HG02798 (cell line): Measurements from ENCODE around the gene TTYH2.

Experiments used
- ATAC-seq: cut with Tn5 transposase; IDR thresholded peaks from one replicate; pipeline ENCODE4 v1.9.1; 2021; ENCODE audit warnings: mild to moderate bottlenecking; ENCODE audit not compliant: unreplicated experiment, poor library complexity

TTYH2 gene

DNA sequence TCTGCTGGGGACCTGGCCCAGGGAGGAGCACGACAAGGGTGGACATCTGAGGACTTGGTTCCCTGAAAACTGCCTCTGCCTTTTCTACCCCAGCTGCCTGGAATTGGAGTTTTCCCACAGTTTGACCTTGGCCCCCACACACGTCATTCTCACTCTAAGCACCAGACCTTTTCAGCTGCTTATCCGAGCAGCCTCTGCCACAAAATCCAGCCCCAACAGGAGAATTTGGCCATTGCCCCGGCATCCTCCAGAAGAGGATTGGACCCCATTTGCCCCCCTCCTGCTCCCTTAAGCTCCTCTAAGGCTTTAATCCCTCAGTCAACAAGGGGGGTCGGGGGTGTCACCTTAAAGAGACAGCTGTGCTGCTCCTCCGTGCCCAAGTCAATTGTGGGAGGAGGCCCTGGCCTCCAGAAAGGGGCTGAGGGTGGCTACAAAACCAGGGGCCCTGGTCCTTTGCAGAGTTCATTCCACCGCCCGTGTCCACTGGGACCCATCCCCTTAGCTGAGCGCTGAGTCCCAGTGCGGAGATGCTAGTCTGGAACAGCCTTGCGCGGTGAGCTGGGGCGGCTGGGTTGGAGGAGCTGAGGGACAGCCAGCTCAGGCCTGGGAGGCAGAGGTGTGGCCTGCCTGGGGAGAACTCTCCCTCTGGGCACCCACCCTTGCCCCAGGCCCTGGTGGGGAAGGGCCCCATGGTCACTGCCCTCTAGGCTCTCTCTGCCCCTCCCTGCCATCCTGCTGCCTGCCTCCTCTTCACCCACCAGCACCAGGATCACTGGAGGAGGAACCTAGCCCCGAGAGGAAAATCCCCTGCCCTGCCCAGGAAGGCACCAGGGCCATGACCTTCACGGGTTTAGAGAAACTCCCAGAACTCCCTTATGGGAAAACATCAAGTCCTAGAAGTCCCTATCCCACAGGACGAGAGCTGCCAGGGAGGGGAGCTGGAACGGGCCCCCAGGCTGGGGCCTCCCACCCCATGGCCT is 18.8 kb downstream of the TTYH2 start:
- ATAC-seq: no peak

DNA sequence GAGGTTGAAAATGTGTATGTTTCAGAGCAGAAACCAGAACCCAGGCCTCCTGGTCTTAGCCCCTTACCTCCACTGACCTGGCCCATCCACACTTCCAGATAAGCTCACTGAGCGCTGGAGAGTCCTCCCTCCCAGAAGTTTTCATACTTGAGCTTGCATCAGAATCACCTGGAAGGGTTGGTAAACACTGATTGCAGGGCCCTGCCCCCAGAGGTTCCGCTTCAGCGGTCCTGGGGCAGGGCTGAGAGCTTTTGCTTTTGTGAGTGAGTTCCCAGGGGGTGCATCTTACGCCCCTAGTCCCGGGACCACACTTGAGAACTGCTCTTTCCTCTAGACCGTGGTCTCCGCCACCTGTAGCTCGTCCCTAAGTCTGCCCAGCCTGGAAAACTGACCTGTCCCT is 20.6 kb downstream of the TTYH2 start:
- no peak for ATAC-seq

DNA sequence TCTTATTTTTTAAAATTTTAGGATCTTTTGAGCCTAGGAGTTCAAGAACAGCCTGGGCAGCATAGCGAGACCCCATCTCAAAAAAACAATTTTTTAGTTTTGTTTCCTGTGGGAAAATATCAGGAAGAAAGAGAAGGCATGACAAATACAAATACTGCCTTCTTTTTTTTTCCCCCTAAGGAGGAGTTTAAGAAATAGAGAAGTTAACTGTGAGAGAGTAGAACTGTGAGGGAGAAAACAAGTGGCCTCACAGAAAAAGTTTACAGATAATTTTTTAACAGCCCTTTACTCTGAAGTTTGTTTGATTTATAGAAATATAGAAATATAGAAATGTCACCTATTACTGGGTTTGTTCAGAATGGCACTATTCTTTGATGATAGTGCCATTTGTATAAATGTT is 21.1 kb downstream of the TTYH2 start:
- no peak for ATAC-seq

DNA sequence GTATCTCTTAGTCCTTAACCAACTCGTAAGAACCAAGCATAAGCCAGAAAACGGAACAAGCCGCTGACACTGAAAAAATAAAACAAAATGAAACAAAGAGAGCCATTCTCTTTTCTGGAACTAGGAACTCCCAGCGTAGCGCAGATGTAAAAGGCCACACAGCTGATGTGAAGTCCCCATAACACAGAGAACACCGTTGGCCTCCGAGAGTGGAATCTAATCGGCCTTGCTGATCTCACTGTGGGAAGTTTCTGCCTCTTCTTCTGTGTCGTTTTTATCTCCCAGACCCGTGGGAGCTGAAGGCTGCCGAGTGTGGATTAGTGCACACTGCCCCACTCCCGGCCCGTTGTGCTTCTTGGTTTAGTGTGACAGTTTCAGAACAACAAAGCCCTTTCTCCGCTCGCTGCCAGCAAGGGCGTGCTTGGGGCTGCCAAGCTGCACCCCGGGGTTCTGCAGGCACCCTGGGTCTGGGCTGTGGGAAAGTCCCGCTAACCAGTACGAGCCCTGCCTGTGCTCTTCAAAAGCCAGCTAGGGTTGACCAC is 21.7 kb downstream of the TTYH2 start:
- no peak for ATAC-seq

DNA sequence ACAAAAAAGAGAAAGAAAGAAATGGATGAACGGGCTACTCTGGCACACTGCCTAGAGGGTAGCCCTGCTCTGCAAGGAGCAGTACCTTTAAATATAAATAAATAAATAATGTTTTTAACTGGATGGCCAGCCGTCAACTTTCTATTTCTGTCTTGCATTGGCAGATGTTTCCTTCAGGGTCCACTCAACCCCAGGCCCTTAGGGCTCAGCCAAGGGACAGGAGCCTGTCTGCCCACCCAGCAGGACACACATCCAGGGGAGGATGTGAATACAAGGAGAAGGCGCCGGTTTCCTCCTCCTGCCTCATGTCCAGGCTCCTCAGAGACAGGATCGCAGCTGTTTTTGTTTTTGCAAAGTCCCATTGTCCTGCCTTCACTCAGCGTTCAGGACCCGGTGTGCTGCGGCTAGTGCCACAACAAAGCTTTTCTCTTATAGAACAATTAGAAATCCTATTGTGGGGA is 22.6 kb downstream of the TTYH2 start:
- ATAC-seq: no peak

DNA sequence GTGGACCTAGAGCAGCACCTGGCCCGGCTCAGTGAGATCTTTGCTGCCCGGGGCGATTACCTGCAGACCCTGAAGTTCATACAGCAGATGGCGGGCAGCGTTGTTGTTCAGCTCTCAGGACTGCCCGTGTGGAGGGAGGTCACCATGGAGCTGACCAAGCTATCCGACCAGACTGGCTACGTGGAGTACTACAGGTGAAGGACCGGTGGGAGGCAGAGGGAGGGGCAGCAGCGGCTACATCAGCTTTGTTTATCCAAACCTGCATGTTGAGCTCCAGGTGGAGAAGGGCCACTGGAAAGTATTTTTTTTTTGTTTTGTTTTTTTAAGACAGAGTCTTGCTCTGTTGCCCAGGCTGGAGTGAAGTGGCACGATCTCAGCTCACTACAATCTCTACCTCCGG is 23.9 kb downstream of the TTYH2 start:
- ATAC-seq: no peak

DNA sequence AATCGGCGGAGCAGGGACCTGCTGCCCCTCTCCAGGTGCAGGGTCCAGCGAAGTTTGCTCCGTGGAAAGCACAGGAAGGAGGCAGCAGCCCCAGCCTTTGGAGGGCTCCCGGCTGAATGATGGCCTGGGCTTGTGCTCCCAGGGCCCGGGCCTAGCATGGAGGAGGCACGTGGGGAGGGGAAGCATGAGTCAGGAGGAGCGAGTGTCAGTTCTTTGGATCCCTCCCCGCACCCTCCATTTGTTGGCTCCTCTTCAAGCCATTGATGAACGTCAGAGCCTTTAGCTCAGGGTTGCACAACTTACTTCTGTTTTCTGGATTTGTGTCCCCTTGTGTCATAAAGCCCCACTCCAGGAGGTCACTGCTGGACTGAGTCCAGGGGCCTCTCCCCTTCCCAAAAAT is 25.8 kb downstream of the TTYH2 start:
- ATAC-seq: no peak

DNA sequence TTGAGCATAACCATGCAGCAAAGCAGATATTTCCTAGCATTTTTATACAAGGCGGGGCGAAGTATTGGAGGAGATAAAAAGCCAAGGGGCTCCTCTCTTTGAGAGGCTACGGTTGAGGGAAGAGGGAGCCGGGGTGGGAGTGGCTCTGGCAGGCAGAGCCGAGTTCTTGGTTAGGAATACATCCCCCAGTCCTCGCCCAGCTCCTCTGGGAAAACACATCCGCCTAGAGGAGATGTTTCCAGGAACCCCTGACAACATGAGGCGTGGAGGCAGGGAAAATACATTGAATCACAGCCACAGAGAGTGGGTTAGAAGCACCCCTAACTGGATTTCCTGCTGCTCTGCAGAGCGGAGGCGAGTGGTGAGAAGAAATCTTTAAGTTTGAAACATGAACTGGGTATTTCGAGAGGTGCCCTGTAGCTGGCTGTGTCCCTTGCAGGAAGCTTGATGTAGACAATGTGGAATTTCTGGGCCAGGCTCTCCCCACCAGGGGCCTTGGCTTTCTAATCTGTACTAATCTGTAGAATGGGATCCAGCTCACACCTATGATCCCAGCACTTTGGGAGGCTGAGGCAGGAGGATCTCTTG is 27.3 kb downstream of the TTYH2 start:
- ATAC-seq: no peak

DNA sequence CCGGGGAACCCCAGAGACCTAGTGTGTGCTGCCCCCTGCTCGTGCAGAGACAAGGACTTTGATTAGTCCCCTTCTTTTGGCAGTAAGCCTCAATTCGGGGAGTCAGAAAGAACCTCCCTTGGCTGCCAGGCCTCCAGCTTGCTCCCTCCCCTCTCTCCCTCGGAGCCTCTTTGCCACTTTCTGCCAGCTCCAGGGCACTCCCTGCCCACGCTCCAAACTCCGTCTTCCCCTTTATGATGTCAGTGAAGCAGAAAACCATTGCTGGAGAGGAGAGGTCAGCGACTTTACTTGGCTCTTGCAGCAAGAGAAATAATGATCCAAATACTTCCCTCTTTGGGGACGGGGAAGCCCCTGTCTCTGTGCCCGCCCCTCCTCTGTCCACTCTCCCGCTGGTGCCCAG is 28.1 kb downstream of the TTYH2 start:
- ATAC-seq: no peak

DNA sequence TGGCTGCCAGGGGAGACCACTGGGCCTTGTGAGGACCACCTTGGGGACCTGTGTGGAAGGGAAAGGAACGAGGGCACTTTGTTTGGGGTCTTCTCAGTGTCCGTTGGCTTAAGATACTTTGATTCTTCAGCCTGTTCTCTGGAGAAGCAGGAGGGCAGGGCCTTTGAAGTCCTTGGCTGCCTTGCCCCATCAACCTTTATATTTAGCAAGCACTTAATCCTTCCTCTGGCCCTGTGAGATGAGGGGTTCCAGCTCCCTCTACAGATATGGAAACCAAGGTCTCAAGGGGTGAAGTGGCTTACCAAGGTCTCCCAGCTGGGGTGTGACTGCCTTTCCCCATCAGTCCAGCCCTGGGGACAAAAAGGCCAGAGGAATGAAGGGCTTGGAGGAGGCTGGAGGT is 28.5 kb downstream of the TTYH2 start:
- ATAC-seq: no peak

DNA sequence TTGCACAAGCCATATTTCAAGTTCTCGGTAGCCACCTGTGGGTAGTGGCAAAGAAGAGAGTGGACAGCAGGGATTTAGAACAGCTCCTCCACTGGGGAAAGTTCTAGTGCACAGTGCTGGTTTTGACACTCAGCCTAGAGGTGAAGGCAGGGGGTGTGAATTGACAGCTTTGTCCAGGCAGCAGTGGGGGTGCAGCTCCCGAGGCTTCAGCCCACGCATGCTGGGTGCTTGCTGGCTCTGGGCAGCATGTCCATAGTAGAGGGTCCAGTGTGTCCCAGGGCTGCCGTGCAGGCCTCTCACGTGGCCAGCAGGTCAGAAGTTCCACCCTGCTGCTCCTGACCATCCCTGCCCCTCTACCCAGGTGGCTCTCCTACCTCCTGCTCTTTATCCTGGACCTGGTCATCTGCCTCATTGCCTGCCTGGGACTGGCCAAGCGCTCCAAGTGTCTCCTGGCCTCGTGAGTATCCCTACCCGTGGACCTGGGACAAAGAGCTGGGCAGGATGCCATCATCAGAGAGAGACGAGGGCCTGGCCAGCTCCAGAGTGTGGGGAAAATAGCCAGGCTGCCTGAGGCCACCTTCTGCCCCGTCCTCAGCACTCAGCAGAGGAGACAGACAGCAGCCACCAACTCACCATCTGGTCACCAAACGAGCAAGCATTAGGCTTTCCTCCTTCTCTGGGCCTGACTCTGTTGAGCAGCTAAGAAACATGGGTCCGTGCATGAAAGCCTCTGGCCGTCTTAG is 29.8 kb downstream of the TTYH2 start:
- no peak for ATAC-seq

DNA sequence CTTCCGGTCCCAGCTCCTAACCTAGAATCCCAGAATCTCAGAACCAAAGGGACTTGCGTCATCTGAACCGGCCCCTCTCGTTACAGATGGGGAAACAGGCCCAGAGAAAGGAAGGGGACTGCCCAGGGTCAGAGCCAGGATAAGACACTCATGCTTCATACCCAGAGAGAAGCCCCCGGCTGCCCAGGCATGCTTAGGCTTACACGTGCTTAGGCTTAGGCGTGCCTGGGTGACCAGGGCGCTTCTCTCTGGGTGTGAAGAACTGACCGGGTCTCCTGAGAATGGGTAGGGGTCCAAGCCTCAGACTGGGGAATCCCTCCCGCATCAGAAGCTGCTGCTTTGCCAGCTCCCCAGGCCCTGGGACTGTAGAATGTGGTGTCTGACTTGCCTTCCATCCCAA is 30.8 kb downstream of the TTYH2 start:
- no peak for ATAC-seq

DNA sequence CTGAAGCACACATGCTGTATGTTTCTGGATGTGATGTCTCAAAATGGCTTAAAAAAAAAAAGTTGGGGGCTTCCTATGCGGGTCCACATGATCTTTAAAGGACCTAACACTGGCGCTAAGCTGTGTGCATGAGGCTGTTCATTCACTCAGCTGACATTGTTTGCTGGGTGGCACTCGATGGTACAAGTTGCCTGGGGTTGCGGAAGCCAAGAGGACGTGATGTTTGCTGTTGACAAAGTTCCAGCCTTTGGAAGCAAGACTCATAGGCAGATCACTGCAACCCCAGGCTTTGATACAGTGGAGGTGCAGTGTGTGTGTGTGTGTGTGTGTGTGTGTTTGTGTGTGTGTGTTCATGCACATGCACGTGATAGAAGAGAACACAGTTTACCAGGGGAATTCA is 31.2 kb downstream of the TTYH2 start:
- ATAC-seq: no peak

DNA sequence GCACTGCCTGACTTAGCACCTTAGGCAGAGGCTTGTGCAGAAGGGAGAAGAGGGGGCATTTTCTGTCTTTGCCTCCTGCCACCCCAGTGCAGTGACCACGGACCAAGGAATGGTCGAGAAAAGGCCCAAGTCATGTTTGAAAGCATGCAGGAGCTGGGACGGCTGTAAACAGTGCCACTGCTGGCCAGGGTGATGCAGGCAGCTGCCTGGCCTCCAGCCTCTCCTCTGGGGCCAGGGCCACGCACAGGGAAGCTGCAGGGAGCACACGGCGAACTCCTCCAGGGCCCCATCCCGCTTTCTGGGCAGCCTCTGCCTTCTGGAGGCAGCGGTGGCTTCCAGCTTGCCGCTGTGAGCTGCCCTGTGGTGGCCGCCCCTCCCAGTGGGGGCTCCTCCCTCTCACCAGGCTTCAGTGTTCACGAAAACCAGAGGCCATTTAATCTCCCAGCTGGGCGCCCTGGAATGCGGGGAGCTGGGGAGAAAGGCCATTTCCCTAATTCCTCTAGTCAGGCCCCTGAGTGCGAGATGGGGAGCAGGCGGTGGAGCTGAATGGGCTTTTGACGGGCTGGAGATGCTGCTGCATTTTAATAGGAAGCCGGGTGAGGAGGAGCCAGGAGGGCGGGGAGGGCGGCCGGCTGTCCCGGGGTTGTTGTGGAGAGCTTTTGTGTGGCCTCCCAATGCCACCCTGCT is 31.9 kb downstream of the TTYH2 start:
- ATAC-seq: no peak

DNA sequence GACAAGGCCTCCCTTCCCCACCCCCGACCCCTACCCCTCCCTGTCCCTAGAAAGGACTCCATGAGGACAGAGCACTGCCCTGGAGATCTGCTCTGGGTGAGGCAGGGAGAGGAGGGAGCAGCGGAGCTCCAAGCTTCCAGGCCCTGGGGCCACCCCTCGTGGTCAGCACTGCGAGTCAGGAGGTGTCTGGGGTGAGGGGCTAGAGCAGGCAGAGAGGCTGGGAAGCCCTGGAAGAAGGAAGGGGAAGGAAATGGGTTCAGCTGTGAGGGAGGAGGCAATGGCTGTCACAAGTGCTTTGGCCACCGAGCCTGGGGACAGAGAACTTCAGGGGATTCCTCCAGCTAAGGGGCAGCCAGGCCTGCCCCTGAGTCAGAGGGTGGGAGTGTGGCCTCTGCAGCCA is 32.5 kb downstream of the TTYH2 start:
- ATAC-seq: no peak

DNA sequence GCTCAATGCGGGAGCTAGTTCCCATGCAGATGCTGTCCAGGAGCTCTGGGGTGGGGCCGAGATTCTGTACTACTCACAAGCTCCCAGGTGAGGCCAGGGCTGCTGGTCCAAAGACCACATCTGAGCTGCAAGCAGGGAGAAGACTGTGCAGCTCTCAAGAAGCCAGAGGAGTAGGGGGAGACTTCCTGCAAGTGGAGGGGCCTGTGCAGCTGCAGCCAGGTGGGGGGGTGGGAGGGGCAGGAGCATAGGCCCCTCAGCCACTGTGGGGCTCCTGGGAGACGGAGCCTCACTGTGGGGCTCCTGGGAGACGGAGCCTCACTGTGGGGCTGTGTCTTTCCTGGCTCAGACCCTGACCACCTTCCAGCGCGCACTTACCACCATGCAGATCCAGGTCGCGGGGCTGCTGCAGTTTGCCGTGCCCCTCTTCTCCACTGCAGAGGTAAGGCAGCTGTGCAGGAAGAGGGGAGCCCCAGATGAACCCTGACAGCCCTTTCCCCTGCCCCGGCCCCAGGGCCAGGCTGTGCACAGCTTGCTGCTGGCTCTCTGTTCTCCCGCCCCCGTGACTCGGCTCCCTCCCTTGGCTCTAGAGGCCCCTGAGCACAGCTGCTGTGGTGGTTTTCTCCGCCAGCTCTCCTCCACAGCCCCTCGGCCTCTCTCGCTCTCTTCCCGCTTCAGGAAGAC is 36.4 kb downstream of the TTYH2 start:
- ATAC-seq: no peak

DNA sequence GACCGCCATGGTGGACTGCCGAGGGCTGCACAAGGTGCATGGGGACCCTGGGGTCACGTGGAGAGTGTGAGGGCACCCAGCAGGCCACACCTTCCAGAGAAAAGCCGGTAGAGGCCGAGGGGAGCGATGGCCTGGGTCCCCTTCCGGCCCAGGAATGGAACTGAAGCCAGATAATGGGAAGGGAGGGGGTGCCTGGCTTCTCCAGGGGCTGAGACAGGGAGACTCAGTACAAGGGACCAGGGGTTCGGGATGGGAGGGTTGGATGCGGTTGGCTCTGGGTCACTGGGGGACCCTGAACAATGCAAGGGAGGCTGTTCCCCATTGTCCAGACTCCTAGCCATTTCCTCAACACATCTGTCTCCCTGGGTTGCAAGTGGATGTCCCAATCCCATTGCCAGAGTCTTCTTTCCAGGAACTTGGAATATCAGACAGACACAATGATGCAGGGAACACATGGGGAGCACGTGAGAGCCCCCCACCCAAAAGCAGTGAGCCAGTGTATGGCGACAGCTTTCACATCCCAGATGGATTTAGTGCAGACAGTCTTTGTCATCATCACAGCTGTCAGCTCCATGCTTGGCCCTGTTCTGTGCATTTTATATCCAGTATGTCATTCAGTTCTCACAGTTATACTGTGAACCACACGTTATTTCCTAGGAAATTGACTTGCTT is 37.1 kb downstream of the TTYH2 start:
- no peak for ATAC-seq

DNA sequence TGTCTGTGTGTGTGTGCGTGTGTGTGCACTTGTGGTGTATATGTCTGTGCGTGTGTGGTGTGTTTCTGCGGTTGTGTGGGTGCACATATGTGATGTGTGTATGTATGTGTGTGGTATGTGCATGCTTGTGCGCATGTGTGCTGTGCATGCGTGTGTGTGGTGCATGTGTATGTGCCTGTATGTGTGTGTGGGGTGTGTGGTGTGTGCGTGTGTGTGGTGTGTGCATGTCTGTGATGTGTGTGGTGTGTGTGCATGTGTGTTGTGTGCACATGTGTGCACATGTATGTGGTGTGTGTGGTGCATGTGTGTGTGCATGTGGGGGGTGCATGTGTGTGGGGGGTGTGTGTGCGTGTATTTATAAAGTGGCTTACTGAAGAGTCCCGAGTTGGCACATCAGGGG is 37.7 kb downstream of the TTYH2 start:
- no peak for ATAC-seq

DNA sequence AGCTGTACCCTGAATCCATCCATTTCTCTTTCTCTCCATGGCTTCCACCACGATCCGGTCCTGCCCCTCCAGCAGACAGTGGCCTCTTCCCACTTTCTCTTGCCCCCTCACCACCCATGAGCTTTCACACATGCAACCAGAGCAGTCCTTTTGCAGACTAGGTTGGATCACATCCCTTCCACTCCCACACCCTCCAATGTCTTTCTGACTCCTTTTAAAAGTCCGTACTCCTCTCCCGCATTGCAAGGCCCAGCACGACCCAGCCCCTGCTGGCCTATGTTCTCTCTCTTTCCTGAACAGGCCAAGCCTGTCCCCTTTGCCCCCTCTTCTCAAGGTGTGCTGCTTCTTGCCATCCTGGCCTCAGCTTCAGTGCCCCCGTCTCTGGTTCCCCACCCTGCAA is 38.2 kb downstream of the TTYH2 start:
- ATAC-seq: no peak
